GM19328 (cell line): Measurements from ENCODE around the gene MGAT4A.

ENCODE experiments used
- ATAC-seq: cut with Tn5 transposase; IDR thresholded peaks from one replicate; pipeline ENCODE4 v1.9.1; 2021; ENCODE audit warnings: mild to moderate bottlenecking, moderate library complexity; ENCODE audit not compliant: unreplicated experiment

The MGAT4A gene

DNA sequence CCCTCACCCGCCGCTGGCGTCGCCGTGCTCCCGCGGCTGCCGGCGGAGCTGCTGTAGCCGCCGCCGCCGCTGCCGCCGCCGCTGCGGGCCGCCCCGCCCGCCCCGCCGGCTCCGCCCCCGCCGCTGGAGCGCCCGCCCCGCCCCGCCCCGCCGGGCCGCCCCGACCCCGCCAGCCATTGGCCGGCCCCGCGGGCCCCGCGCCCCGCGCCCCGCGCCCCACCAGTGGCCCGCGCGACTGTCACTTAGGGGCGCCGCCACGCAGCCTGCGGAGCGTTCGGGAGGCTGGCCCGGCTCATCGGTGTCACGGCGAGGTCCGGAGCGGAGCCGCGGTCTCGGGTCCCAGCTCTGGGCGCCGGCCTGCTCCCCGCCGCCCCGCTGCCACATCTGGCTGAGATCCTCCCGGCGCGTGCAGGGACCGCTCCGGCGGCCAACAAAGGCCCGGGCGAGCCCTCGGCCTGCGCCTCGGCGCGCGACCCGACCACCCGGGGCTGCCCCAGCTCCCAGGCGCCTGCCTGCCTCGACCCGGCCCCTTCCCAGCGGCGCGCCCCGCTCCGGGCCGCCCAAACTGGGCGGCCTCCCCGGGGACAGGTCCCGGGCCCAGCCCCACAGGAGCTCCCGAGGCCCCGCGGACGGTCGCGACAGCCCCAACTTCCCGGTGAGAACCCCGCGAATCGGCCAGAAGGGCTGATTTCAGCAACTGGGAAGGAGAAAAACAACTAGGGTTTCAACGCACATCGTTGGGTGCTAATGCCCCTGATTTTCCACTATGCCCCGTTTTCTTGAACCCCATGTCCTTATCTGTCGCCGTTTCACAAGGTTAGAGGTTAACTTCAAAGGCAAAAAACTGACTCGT, at the start of gene MGAT4A:
TSS of gene MGAT4A (minus strand) at position 92 of the 853 bp plus-strand sequence. CDS start 4,800 bp downstream, outside the sequence.
- ATAC-seq = peak; percentile 77

GRCh38 chr2:98778741-98779483, 48.0 kb upstream of the MGAT4A start:
- no peak for ATAC-seq

- no peak for ATAC-seq
These were observed 47.2 kb upstream of the MGAT4A start for GRCh38 chr2:98778151-98778550.

DNA sequence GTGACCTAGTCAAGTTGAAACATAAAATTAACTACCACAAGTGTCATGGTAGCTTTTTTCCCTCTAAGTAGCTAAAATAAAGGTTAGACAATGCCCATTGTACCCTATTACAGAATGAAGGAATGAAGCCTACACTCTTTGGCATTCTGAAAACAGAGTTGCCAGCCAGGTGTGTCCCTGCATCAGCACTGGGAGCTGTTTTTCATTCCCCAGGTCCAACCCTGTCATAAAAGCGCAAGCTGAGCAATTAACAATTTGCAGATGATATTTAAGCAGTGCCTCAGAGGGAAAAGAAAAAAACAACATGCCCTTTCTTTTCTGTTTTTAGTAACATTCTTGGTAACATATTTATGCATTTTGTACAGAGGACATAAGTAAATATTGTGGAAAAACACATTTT, 46.8 kb upstream of the MGAT4A start:
- no peak for ATAC-seq

DNA sequence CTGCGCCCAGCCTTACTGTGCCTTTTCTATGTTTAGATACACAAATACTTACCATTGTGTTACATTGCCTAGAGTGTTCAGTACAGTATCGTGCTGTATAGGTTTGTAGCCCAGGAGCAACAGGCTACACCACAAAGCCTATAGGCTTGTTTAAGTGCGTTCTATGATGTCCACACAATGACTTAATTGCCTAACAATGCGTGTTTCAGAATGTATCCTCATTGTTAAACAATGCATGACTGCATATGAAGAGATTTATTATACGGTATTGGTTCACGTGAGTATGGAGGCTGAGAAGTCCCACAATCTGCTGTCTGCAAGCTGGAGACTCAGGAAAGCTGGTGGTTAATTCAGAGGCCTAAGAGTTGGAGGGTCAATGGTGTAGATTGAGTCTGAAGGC, 46.1 kb upstream of the MGAT4A start:
- no peak for ATAC-seq

DNA sequence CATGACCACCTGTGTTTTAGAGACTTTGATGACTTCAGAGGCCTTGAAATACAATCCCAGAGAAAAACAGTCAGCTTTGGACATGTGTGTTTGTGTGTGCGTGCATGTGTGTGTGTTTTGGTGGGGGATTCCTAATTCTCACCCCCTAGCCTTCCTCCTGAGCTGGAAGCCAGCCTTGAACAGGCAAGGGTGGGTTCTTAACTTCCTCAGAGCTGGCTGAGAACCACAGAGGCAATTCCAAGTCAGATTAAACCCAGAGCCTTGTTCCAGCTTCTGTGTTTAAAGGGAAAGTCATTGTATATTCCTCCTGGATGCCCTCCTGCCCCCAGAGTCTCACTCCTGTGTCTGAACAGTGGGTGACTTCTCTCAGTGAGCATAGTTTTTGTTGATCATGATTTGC, 45.2 kb upstream of the MGAT4A start:
- no peak for ATAC-seq

- no peak for ATAC-seq
These were observed 44.4 kb upstream of the MGAT4A start for GRCh38 chr2:98775146-98775986.

DNA sequence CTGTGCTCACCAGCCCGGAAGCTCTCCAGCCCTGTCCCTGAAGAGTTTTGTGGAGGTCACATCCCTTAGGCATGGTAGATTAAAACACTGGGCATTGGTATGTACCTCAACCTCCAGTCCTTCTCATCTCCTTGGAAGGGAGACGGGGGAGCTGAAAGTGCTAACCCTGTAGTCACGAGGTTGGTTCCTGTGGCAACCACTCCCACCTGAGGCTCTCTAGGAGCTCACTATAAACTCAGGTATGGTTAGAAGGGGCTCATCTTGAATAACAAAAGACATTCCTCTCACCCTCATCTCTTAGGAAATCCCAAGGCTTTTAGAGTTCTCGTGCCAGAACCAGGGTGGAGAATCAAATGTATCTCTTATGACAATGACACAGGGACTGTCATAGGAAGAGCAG, 43.0 kb upstream of the MGAT4A start:
- ATAC-seq = no peak

GRCh38 chr2:98773169-98773568, 42.2 kb upstream of the MGAT4A start:
- no peak for ATAC-seq

DNA sequence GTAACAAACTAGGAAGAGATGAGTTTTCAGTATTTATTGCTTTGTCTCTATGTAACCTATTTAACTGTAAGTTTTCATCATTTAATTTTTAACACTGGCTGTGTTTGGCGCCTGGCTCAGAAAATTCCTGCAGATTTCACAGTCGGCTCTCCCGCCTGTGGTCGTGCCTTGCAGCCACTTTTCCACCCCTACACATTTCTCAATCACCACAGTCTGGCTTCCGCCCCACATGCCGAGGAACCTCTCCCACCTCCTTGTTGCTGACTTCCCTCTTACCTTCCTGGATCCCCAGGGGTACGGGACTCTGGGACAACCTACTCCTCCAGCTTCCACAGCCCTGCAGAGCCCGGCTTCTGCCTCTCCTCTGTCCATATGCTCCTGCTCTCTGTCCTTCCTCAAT, 41.6 kb upstream of the MGAT4A start:
- no peak for ATAC-seq

DNA sequence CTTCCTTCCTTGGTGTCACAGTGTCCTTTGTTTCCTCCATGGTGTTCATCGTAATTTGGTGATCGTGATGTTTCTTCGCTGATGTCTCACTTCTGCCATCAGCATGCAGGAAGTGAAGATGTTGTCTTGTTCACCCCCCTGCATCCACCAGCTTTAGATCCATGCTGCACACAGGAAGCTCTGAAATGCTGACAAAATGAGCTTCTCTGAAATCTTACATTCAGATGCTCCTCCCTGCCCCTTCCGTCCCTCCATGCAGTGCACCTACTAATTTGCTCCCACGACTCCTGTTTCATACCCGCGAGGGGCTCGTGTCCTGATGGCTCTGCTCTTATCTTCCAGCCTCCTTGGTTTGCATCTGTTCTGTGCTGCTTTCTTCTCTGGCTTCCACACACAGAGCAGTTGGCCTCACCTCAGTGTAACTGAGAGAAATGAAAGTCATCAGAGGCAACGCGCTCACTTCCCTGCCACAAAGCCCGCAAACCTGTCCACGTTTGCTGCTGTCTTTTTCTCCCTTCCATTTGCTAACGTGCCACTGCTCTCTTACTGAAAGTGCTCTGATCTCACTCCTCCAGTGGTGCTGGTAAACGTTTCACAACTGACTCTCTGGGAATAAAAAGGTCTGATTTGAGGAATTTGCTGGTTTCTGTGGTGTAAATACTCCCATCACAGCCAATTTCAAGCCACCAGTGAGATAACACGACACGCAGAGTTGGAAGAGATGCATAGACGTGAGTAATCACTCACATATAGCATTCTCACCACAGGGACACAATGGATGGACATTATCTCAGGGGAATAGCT, 41.0 kb upstream of the MGAT4A start:
- peak; percentile 61 for ATAC-seq

- no peak for ATAC-seq
These were observed 40.3 kb upstream of the MGAT4A start for GRCh38 chr2:98771264-98771663.

DNA sequence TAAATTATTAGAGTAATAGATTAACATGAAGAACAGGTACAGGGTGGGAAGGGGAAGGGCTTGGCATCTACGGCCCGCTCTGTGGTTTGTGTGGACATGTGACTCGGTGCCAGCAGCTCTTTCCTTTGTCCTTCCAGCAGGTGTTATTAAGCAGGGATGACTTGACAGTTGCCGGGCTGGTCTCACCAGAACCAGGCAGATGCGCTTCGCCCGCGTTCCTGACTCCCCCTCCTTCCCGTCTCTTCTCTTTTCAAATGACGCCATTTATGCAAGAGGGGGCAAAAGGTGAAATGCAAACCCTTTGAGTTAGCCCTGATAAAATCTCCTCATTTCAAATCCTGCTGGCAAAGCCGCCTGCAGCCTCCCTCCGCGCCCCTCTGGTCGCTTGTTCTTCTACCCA, 38.9 kb upstream of the MGAT4A start:
- ATAC-seq = no peak

DNA sequence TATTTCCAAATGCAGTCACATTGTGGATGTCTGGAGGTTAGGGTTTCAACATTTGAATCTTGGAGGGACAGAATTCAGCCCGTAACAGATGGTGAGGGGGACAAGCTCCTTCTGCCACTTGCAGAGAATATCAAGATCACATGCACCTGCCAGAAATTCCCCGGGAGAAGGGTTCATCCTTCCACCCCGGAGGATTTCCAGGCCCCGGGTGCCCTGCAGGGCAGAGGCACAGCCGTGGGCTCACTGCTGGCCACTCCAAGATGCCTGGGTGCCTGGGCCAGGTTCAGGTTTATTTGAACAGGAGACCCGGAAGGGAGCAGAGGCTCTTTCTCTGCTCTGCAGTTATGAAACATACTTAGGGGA, 38.2 kb upstream of the MGAT4A start:
- ATAC-seq = no peak

DNA sequence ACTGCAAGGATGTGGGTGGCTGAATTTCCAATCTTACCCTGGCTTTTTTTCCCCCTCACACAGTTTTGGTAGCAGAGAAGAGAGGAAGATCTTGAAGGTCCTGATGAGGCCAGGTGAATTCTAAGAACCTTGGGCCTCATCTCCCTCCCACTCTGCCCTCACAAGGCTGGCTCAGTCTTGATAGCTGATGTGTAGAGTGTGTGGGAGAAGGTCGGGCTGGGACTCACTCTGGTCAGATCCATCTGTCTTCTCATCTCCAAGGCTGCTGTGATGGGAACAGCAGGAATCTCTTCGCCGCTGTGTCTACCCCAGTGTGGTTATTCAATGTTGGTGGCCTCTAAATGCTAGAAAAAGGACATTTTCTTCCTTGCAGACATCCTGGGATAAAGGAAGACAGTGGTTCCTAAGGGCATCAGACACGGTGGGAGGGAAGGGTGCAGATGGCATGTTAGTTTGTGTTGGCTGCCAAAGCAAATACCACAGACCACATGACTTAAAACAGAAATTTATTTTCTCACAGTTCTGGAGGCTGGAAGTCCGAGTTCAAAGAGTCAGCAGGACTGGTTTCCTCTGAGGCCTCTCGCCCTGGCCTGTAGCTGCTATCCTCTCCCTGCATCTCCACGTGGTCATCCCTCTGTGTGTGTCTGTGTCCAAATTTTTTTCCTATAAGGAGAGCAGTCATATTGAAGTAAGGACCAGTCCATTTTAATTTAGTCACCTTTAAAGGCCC, 37.6 kb upstream of the MGAT4A start:
- no peak for ATAC-seq

- ATAC-seq = no peak
These were observed 33.6 kb upstream of the MGAT4A start for GRCh38 chr2:98764499-98764898.

DNA sequence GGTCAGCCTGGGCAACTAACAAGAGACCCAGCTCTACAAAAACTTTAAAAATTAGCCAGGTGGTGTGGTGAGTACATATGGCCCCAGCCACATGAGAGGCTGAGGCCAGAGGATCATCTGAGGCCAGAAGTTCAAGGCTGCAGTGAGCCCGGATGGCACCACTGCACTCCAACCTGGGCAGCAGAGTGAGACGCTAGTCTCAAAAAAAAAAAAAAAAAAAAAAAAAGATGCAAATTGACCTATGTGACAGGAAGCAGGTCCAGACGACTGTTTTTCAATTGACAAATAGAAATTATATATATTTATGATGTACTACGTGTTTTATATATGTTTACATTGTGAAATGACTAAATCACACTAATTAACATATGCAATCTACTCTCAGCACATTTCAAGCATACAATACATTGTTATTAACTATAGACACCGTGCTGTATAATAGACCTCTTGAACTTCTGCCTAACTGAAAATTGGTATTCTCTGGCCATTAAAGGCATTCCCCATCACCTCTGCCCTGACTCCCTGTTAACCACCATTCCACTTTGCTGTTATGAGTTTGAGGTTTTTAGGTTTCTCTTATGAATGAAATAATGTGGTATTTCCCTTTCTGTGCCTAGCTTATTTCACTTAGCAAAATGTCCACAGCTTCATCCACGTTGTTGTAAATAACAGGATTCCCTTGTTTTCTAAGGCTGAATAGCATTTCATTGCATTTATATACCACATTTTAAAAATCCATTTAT, 32.4 kb upstream of the MGAT4A start:
- ATAC-seq = no peak

GRCh38 chr2:98761909-98762308, 31.0 kb upstream of the MGAT4A start:
- no peak for ATAC-seq

DNA sequence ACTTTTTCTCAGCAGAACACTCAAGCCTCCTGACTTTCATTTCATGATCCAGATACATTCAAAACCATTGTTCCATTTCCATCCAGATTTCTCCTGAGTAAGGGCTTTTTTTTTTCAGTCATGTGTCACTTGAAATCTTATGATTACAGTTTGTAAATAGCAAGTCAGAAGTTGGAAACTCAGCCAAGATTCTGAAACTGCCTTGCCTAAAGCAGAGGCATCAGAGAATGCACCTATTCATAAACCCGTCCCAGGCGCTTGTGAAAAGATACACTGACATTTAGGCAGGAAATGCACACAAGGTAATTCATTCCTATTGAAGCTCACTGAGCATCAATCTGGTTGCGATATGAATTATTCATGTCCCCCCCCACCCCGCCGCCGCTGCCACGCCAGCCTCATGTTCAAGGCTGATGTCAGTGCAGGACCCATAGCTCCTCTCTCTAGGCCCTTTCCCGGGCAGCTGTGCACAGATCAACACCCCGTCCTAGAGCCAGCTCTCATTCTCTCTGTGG, 30.4 kb upstream of the MGAT4A start:
- no peak for ATAC-seq
